Measurements from ENCODE around the gene RBM24.

- TF ChIP-seq POLR2A (IDR thresholded peaks at IDR 0.05) (no peak), CTCF (IDR thresholded peaks at IDR 0.05) (no peak), POLR2AphosphoS5 (IDR thresholded peaks at IDR 0.05) (no peak)
Observed at GRCh38 chr6:17258749-17259148, 22.4 kb upstream of the RBM24 start.

All from breast epithelium (tissue), 3 donors.